Measurements from ENCODE around the gene FAM222B.

GRCh38 chr17:28774206-28774605, 68.4 kb downstream of the FAM222B start:
- TF ChIP-seq RAD51 (IDR thresholded peaks at IDR 0.05; ENCODE audit: borderline replicate concordance, low read depth) (no peak), CHD1 (IDR thresholded peaks at IDR 0.05; ENCODE audit: low read length) (no peak), NFXL1 (CRISPR knock-in tag; IDR thresholded peaks at IDR 0.05) (no peak), SP2 (IDR thresholded peaks at IDR 0.05; ENCODE audit: extremely low read depth, low read depth, low read length, poor library complexity, severe bottlenecking) (no peak), EZH2 (IDR thresholded peaks at IDR 0.05; ENCODE audit: borderline replicate concordance, low read depth, low read length) (no peak), PPARD (CRISPR knock-in tag; IDR thresholded peaks at IDR 0.05) (no peak), IRF2 (CRISPR knock-in tag; IDR thresholded peaks at IDR 0.05) (no peak)

Measured in K562 (cell line).